ENCODE measurements around the gene ABCA5. TPM values are rescaled to one million over a fixed set of nuclear protein-coding genes. Genes with fewer than 3 reads are reported as not detected.
A peak's percentile ranks its signal among the peaks of the same experiment; 100 is the strongest.
"Not testable (repeated sequence)": the region's sequence is repeated elsewhere in the genome, so short reads cannot be mapped to it uniquely, and the experiment has no call there.

ABCA5 gene
- total RNA-seq, 1 experiment from 2014 or later, result 9.6 TPM

GRCh38 chr17:69287168-69287567 is 39.8 kb downstream of the ABCA5 start:
- intact Hi-C loops (cut with micrococcal nuclease), result no loop called here
- Mint-ChIP-seq H3K4me3 (ENCODE audit: unreplicated experiment) (no peak overlapping the region), H3K27ac (ENCODE audit: low read depth, unreplicated experiment) (no peak overlapping the region), H3K27me3 (ENCODE audit: insufficient read depth, unreplicated experiment) (no peaks in the 10 kb centered on the region), H3K4me1 (ENCODE audit: insufficient read depth, unreplicated experiment) (peaks cover 10% of the 10 kb centered on the region), H3K36me3 (ENCODE audit: insufficient read depth, unreplicated experiment) (peaks cover 12% of the 10 kb centered on the region), H3K9me3 (ENCODE audit: unreplicated experiment) (no peaks in the 10 kb centered on the region)
- ChIA-PET POLR2A (interaction anchor here (0.7 to 2.3 kb wide), 3 partner anchors 22 to 181 kb away, joined by 3 to 15 read pairs (median 4); partner anchors contain the start of gene ABCA5), CTCF (no interaction called here)
- BruUV-seq (replicated peaks), result no TSS peak
- TF ChIP-seq, protein P1, sequence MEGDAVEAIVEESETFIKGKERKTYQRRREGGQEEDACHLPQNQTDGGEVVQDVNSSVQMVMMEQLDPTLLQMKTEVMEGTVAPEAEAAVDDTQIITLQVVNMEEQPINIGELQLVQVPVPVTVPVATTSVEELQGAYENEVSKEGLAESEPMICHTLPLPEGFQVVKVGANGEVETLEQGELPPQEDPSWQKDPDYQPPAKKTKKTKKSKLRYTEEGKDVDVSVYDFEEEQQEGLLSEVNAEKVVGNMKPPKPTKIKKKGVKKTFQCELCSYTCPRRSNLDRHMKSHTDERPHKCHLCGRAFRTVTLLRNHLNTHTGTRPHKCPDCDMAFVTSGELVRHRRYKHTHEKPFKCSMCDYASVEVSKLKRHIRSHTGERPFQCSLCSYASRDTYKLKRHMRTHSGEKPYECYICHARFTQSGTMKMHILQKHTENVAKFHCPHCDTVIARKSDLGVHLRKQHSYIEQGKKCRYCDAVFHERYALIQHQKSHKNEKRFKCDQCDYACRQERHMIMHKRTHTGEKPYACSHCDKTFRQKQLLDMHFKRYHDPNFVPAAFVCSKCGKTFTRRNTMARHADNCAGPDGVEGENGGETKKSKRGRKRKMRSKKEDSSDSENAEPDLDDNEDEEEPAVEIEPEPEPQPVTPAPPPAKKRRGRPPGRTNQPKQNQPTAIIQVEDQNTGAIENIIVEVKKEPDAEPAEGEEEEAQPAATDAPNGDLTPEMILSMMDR (IDR thresholded peaks at IDR 0.05; ENCODE audit: unreplicated experiment), result no peak
- peak; percentile 52 for DNase-seq (ENCODE audit: unreplicated experiment)

GRCh38 chr17:69286257-69286656 is 40.7 kb downstream of the ABCA5 start:
- ChIA-PET CTCF (no interaction called here), POLR2A (interaction anchor here (2.3 kb wide), 1 partner anchor 40 kb away, joined by 15 read pairs; the partner anchor contains the start of gene ABCA5)
- BruUV-seq (replicated peaks), result no TSS peak
- Mint-ChIP-seq H3K9me3 (ENCODE audit: unreplicated experiment) (no peaks in the 10 kb centered on the region), H3K4me1 (ENCODE audit: insufficient read depth, unreplicated experiment) (peaks cover 10% of the 10 kb centered on the region), H3K4me3 (ENCODE audit: unreplicated experiment) (no peak overlapping the region), H3K36me3 (ENCODE audit: insufficient read depth, unreplicated experiment) (peaks cover 12% of the 10 kb centered on the region), H3K27me3 (ENCODE audit: insufficient read depth, unreplicated experiment) (no peaks in the 10 kb centered on the region), H3K27ac (ENCODE audit: low read depth, unreplicated experiment) (no peak overlapping the region)
- intact Hi-C loops (cut with micrococcal nuclease), result no loop called here
- DNase-seq (ENCODE audit: unreplicated experiment), result no peak
- TF ChIP-seq, protein P1 (IDR thresholded peaks at IDR 0.05; ENCODE audit: unreplicated experiment), result no peak

DNA sequence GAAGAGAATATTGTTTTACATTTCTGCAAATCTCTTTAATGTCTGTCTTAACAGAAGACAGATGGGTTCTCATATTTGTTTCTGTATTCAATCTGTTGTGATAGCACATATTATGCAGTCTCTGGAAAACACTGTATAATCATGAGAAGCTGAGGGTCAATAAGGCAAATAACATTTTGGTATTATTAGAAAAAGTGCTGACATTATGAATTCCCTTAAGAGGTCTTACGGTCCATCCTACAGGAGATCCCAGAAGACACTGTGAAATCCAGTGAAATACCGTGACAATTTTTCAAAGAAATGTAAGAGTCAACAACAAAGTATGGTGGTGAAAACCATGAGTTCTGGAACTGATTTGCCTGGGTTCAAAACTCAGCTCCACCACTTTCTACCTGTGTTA is 42.3 kb downstream of the ABCA5 start:
- CTCF ChIA-PET, result interaction anchor here (0.6 kb wide), 1 partner anchor 490 kb away, joined by 3 read pairs; no protein-coding TSS in a partner anchor
- H3K4me1 Mint-ChIP-seq (ENCODE audit: insufficient read depth, unreplicated experiment), result peaks cover 10% of the 10 kb centered on the region
- intact Hi-C loops (cut with micrococcal nuclease), result no loop called here

DNA sequence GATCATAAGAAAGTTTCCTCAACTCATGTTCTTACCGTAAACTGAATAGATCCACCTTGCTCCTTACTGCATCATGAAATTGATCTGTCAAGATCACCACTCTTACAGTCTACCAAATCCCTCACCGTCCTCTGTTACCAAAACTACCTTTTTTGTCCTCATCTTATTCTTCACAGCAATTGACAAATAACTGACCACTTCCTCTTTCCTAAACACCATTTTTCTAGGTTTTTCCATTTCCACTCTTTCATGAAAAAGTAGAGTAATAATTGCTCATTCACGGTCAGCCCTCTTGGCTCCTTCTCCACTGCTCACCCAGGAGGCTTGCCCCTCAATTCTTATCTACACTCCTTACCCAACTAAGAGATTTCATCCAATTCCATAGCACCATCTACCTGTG is 44.9 kb downstream of the ABCA5 start:
- no peaks in the 10 kb centered on the region for H3K9me3 Mint-ChIP-seq (ENCODE audit: unreplicated experiment)
- no peaks in the 10 kb centered on the region for H3K27me3 Mint-ChIP-seq (ENCODE audit: insufficient read depth, unreplicated experiment)
- H3K4me3 Mint-ChIP-seq (ENCODE audit: unreplicated experiment), result no peak overlapping the region
- ChIA-PET POLR2A (no interaction called here), CTCF (no interaction called here)
- no peak overlapping the region for H3K27ac Mint-ChIP-seq (ENCODE audit: low read depth, unreplicated experiment)
- intact Hi-C loops (cut with micrococcal nuclease), result no loop called here
- peaks cover 12% of the 10 kb centered on the region for H3K36me3 Mint-ChIP-seq (ENCODE audit: insufficient read depth, unreplicated experiment)
- DNase-seq (ENCODE audit: unreplicated experiment), result no peak
- H3K4me1 Mint-ChIP-seq (ENCODE audit: insufficient read depth, unreplicated experiment), result peaks cover 4% of the 10 kb centered on the region
- BruUV-seq (replicated peaks), result no TSS peak
- TF ChIP-seq, protein P1 (IDR thresholded peaks at IDR 0.05; ENCODE audit: unreplicated experiment), result no peak

More for the DNA sequence above, 42.3 kb downstream of the ABCA5 start:
- Mint-ChIP-seq H3K4me3 (ENCODE audit: unreplicated experiment) (no peak overlapping the region), H3K9me3 (ENCODE audit: unreplicated experiment) (no peaks in the 10 kb centered on the region), H3K27me3 (ENCODE audit: insufficient read depth, unreplicated experiment) (no peaks in the 10 kb centered on the region), H3K27ac (ENCODE audit: low read depth, unreplicated experiment) (no peak overlapping the region), H3K36me3 (ENCODE audit: insufficient read depth, unreplicated experiment) (peaks cover 12% of the 10 kb centered on the region)
- POLR2A ChIA-PET, result no interaction called here
- no TSS peak for BruUV-seq (replicated peaks)
- no peak for DNase-seq (ENCODE audit: unreplicated experiment)
- TF ChIP-seq, protein P1 (IDR thresholded peaks at IDR 0.05; ENCODE audit: unreplicated experiment), result no peak

- POLR2A ChIA-PET, result interaction anchor here (0.7 kb wide), 1 partner anchor 975 kb away, joined by 3 read pairs; no protein-coding TSS in a partner anchor
- H3K4me1 Mint-ChIP-seq (ENCODE audit: insufficient read depth, unreplicated experiment); H3K27me3 Mint-ChIP-seq (ENCODE audit: insufficient read depth, unreplicated experiment); H3K36me3 Mint-ChIP-seq (ENCODE audit: insufficient read depth, unreplicated experiment); H3K4me3 Mint-ChIP-seq (ENCODE audit: unreplicated experiment); H3K27ac Mint-ChIP-seq (ENCODE audit: low read depth, unreplicated experiment); H3K9me3 Mint-ChIP-seq (ENCODE audit: unreplicated experiment); BruUV-seq (replicated peaks); intact Hi-C loops (cut with micrococcal nuclease); DNase-seq (ENCODE audit: unreplicated experiment): not testable (repeated sequence)
- CTCF ChIA-PET, result interaction anchor here (0.7 kb wide), 1 partner anchor 248 kb away, joined by 3 read pairs; no protein-coding TSS in a partner anchor
These were observed 50.7 kb downstream of the ABCA5 start for GRCh38 chr17:69276279-69276678.
